ENCODE results near the gene HOXB2.

The HOXB2 gene

GRCh38 chr17:48513666-48514455 lies 31.0 kb downstream of the HOXB2 start:
- Histone ChIP-seq H3K79me1 (ENCODE audit: low read depth, low read length) (no peaks in the 10 kb centered on the region), H3K9ac (ENCODE audit: low read depth, low read length, poor library complexity) (no peak overlapping the region), H2BK12ac (ENCODE audit: low read length) (no peak overlapping the region), H3K9me3 (replicated peaks in 1 of 2; ENCODE audit: control insufficient read depth in 2 of 2, insufficient read depth in 1 of 2, low read depth in 1 of 2, low read length in 2 of 2) (peaks cover 0 to 2% of the 10 kb centered on the region in 2 donors), H2BK15ac (ENCODE audit: low read length) (no peak overlapping the region), H3K36me3 (replicated peaks in 1 of 2; ENCODE audit: control insufficient read depth in 2 of 2, insufficient read depth in 2 of 2, low read length in 2 of 2) (no peaks in the 10 kb centered on the region), H4K91ac (ENCODE audit: low read depth, low read length, poor library complexity) (no peak overlapping the region), H3K4ac (ENCODE audit: low read length) (no peak overlapping the region), H3K4me1 (ENCODE audit: control insufficient read depth in 2 of 2, insufficient read depth in 1 of 2, low read depth in 1 of 2, low read length in 2 of 2) (no peaks in the 10 kb centered on the region), H2AK5ac (ENCODE audit: low read depth, low read length) (no peak overlapping the region), H3K27ac (replicated peaks; ENCODE audit: low read length) (no peak overlapping the region), H4K8ac (ENCODE audit: low read depth, low read length) (no peak overlapping the region), H2BK5ac (ENCODE audit: low read length) (no peak overlapping the region), H3K27me3 (ENCODE audit: control insufficient read depth in 3 of 3, insufficient read depth in 3 of 3, low read depth in 1 of 3, low read length in 3 of 3) (peaks cover 2 to 35% (median 16%) of the 10 kb centered on the region in 3 experiments), H3K23ac (ENCODE audit: low read depth, low read length, poor library complexity) (no peak overlapping the region), H3K18ac (ENCODE audit: low read length) (no peak overlapping the region), H3K4me3 (ENCODE audit: low read length in 2 of 2) (no peak overlapping the region), H3K14ac (ENCODE audit: low read length) (no peak overlapping the region), H3K4me2 (ENCODE audit: insufficient read depth, low read length, poor library complexity, severe bottlenecking) (no peak overlapping the region), H2BK120ac (ENCODE audit: low read depth, low read length) (no peak overlapping the region), H2AFZ (ENCODE audit: low read length) (no peak overlapping the region)
- WGBS, 2 donors (ENCODE audit: extremely low coverage in 2 of 2, insufficient read length in 2 of 2, insufficient replicate concordance in 1 of 2): no CpG with 5 or more reads among the region's 6 CpGs
- DNase-seq (ENCODE audit: low spot score): no peak

GRCh38 chr17:48513097-48513496 lies 31.8 kb downstream of the HOXB2 start:
- H2AK5ac ChIP-seq (ENCODE audit: low read depth, low read length): no peak overlapping the region
- H3K23ac ChIP-seq (ENCODE audit: low read depth, low read length, poor library complexity): no peak overlapping the region
- H3K9me3 ChIP-seq (replicated peaks in 1 of 2; ENCODE audit: control insufficient read depth in 2 of 2, insufficient read depth in 1 of 2, low read depth in 1 of 2, low read length in 2 of 2): peaks cover 0 to 2% of the 10 kb centered on the region in 2 donors
- H3K18ac ChIP-seq (ENCODE audit: low read length): no peak overlapping the region
- H4K8ac ChIP-seq (ENCODE audit: low read depth, low read length): no peak overlapping the region
- no peaks in the 10 kb centered on the region for H3K36me3 ChIP-seq (replicated peaks in 1 of 2; ENCODE audit: control insufficient read depth in 2 of 2, insufficient read depth in 2 of 2, low read length in 2 of 2)
- no peak overlapping the region for H2BK15ac ChIP-seq (ENCODE audit: low read length)
- H3K4ac ChIP-seq (ENCODE audit: low read length): no peak overlapping the region
- no peaks in the 10 kb centered on the region for H3K4me1 ChIP-seq (ENCODE audit: control insufficient read depth in 2 of 2, insufficient read depth in 1 of 2, low read depth in 1 of 2, low read length in 2 of 2)
- WGBS, 2 donors (ENCODE audit: extremely low coverage in 2 of 2, insufficient read length in 2 of 2, insufficient replicate concordance in 1 of 2): no CpG with 5 or more reads among the region's 7 CpGs
- no peak overlapping the region for H3K9ac ChIP-seq (ENCODE audit: low read depth, low read length, poor library complexity)
- no peak overlapping the region for H3K4me2 ChIP-seq (ENCODE audit: insufficient read depth, low read length, poor library complexity, severe bottlenecking)
- H3K27ac ChIP-seq (replicated peaks; ENCODE audit: low read length): no peak overlapping the region
- no peak overlapping the region for H3K14ac ChIP-seq (ENCODE audit: low read length)
- no peak overlapping the region for H2BK5ac ChIP-seq (ENCODE audit: low read length)
- no peak overlapping the region for H2BK12ac ChIP-seq (ENCODE audit: low read length)
- DNase-seq (ENCODE audit: low spot score): no peak
- no peaks in the 10 kb centered on the region for H3K79me1 ChIP-seq (ENCODE audit: low read depth, low read length)
- peaks cover 2 to 30% (median 16%) of the 10 kb centered on the region in 3 experiments for H3K27me3 ChIP-seq (ENCODE audit: control insufficient read depth in 3 of 3, insufficient read depth in 3 of 3, low read depth in 1 of 3, low read length in 3 of 3)
- no peak overlapping the region for H2AFZ ChIP-seq (ENCODE audit: low read length)
- no peak overlapping the region for H3K4me3 ChIP-seq (ENCODE audit: low read length in 2 of 2)
- H4K91ac ChIP-seq (ENCODE audit: low read depth, low read length, poor library complexity): no peak overlapping the region
- H2BK120ac ChIP-seq (ENCODE audit: low read depth, low read length): no peak overlapping the region

- whole genome bisulfite sequencing, 2 donors (ENCODE audit: extremely low coverage in 2 of 2, insufficient read length in 2 of 2, insufficient replicate concordance in 1 of 2): no CpG with 5 or more reads among the region's 7 CpGs
- no peak overlapping the region for H2BK120ac ChIP-seq (ENCODE audit: low read depth, low read length)
- no peak for DNase-seq (ENCODE audit: low spot score)
- H3K4me1 ChIP-seq (ENCODE audit: control insufficient read depth in 2 of 2, insufficient read depth in 1 of 2, low read depth in 1 of 2, low read length in 2 of 2): no peaks in the 10 kb centered on the region
- no peak overlapping the region for H2BK15ac ChIP-seq (ENCODE audit: low read length)
- H3K4ac ChIP-seq (ENCODE audit: low read length): no peak overlapping the region
- H2AFZ ChIP-seq (ENCODE audit: low read length): no peak overlapping the region
- no peak overlapping the region for H3K27ac ChIP-seq (replicated peaks; ENCODE audit: low read length)
- H3K4me2 ChIP-seq (ENCODE audit: insufficient read depth, low read length, poor library complexity, severe bottlenecking): no peak overlapping the region
- no peak overlapping the region for H3K14ac ChIP-seq (ENCODE audit: low read length)
- no peak overlapping the region for H3K23ac ChIP-seq (ENCODE audit: low read depth, low read length, poor library complexity)
- H2BK12ac ChIP-seq (ENCODE audit: low read length): no peak overlapping the region
- no peak overlapping the region for H4K91ac ChIP-seq (ENCODE audit: low read depth, low read length, poor library complexity)
- H2AK5ac ChIP-seq (ENCODE audit: low read depth, low read length): no peak overlapping the region
- no peaks in the 10 kb centered on the region for H3K36me3 ChIP-seq (replicated peaks in 1 of 2; ENCODE audit: control insufficient read depth in 2 of 2, insufficient read depth in 2 of 2, low read length in 2 of 2)
- H2BK5ac ChIP-seq (ENCODE audit: low read length): no peak overlapping the region
- H3K18ac ChIP-seq (ENCODE audit: low read length): no peak overlapping the region
- H3K9ac ChIP-seq (ENCODE audit: low read depth, low read length, poor library complexity): no peak overlapping the region
- H3K4me3 ChIP-seq (ENCODE audit: low read length in 2 of 2): no peak overlapping the region
- H3K79me1 ChIP-seq (ENCODE audit: low read depth, low read length): no peaks in the 10 kb centered on the region
- peaks cover 0 to 2% of the 10 kb centered on the region in 2 donors for H3K9me3 ChIP-seq (replicated peaks in 1 of 2; ENCODE audit: control insufficient read depth in 2 of 2, insufficient read depth in 1 of 2, low read depth in 1 of 2, low read length in 2 of 2)
- H3K27me3 ChIP-seq (ENCODE audit: control insufficient read depth in 3 of 3, insufficient read depth in 3 of 3, low read depth in 1 of 3, low read length in 3 of 3): peaks cover 0 to 20% (median 17%) of the 10 kb centered on the region in 3 experiments
- no peak overlapping the region for H4K8ac ChIP-seq (ENCODE audit: low read depth, low read length)
These were observed 33.9 kb downstream of the HOXB2 start for GRCh38 chr17:48510761-48511604.

GRCh38 chr17:48510381-48510760 lies 34.5 kb downstream of the HOXB2 start:
- Histone ChIP-seq H3K79me1 (ENCODE audit: low read depth, low read length) (no peaks in the 10 kb centered on the region), H2BK15ac (ENCODE audit: low read length) (no peak overlapping the region), H3K14ac (ENCODE audit: low read length) (no peak overlapping the region), H3K4me2 (ENCODE audit: insufficient read depth, low read length, poor library complexity, severe bottlenecking) (no peak overlapping the region), H3K9ac (ENCODE audit: low read depth, low read length, poor library complexity) (no peak overlapping the region), H4K91ac (ENCODE audit: low read depth, low read length, poor library complexity) (no peak overlapping the region), H4K8ac (ENCODE audit: low read depth, low read length) (no peak overlapping the region), H2BK5ac (ENCODE audit: low read length) (no peak overlapping the region), H3K27me3 (ENCODE audit: control insufficient read depth in 3 of 3, insufficient read depth in 3 of 3, low read depth in 1 of 3, low read length in 3 of 3) (peaks cover 0 to 20% (median 15%) of the 10 kb centered on the region in 3 experiments), H2AFZ (ENCODE audit: low read length) (no peak overlapping the region), H3K9me3 (replicated peaks in 1 of 2; ENCODE audit: control insufficient read depth in 2 of 2, insufficient read depth in 1 of 2, low read depth in 1 of 2, low read length in 2 of 2) (peaks cover 0 to 2% of the 10 kb centered on the region in 2 donors), H3K4me1 (ENCODE audit: control insufficient read depth in 2 of 2, insufficient read depth in 1 of 2, low read depth in 1 of 2, low read length in 2 of 2) (no peaks in the 10 kb centered on the region), H3K36me3 (replicated peaks in 1 of 2; ENCODE audit: control insufficient read depth in 2 of 2, insufficient read depth in 2 of 2, low read length in 2 of 2) (no peaks in the 10 kb centered on the region), H3K27ac (replicated peaks; ENCODE audit: low read length) (no peak overlapping the region), H3K18ac (ENCODE audit: low read length) (no peak overlapping the region), H3K4me3 (ENCODE audit: low read length in 2 of 2) (no peak overlapping the region), H3K23ac (ENCODE audit: low read depth, low read length, poor library complexity) (no peak overlapping the region), H2BK12ac (ENCODE audit: low read length) (no peak overlapping the region), H2AK5ac (ENCODE audit: low read depth, low read length) (no peak overlapping the region), H2BK120ac (ENCODE audit: low read depth, low read length) (no peak overlapping the region), H3K4ac (ENCODE audit: low read length) (no peak overlapping the region)
- whole genome bisulfite sequencing, 2 donors (ENCODE audit: extremely low coverage in 2 of 2, insufficient read length in 2 of 2, insufficient replicate concordance in 1 of 2): no CpG with 5 or more reads among the region's 2 CpGs
- no peak for DNase-seq (ENCODE audit: low spot score)

Measured in neuronal stem cell (in vitro differentiated cells).